Activated naive CD4-positive, alpha-beta T cell (primary cell): ENCODE measurements around the gene LYSET.
"Not testable (repeated sequence)": the region's sequence is repeated elsewhere in the genome, so short reads cannot be mapped to it uniquely, and the experiment has no call there.

Source experiments
- DNase-seq, 4 experiments: peaks; one replicate each; lab custom pipeline; 2025; lab: John Stamatoyannopoulos, UW

Gene LYSET

GRCh38 chr14:93184391-93185348, at the start of gene LYSET, which contains the start of gene MOAP1:
Gene LYSET, plus strand, starts transcription at chr14:93185317. Its CDS starts 89 bp downstream, at chr14:93185406.
Gene MOAP1, minus strand, starts transcription at chr14:93184897. Its CDS starts 655 bp downstream, at chr14:93184242.
- peak; percentile 73 to 90 (median 80) for DNase-seq

- no peak for DNase-seq
Observed at GRCh38 chr14:93135399-93135798, 49.7 kb upstream of the LYSET start.

GRCh38 chr14:93136009-93136408, 49.1 kb upstream of the LYSET start:
- DNase-seq = no peak

- not testable (repeated sequence) for DNase-seq
Observed at GRCh38 chr14:93136508-93136907, 48.6 kb upstream of the LYSET start.

- DNase-seq = no peak
Observed at GRCh38 chr14:93137864-93138263, 47.3 kb upstream of the LYSET start.

- DNase-seq = no peak
Observed at GRCh38 chr14:93142854-93143652, 42.1 kb upstream of the LYSET start.

- no peak for DNase-seq
Observed at GRCh38 chr14:93146119-93146518, 39.0 kb upstream of the LYSET start.

- no peak for DNase-seq
Observed at GRCh38 chr14:93148979-93149378, 36.1 kb upstream of the LYSET start.

- no peak for DNase-seq
Observed at GRCh38 chr14:93150227-93151208, 34.6 kb upstream of the LYSET start.

- no peak for DNase-seq
Observed at GRCh38 chr14:93153121-93153520, 32.0 kb upstream of the LYSET start.

- no peak for DNase-seq
Observed at GRCh38 chr14:93155667-93156066, 29.4 kb upstream of the LYSET start.

GRCh38 chr14:93156693-93157369, 28.3 kb upstream of the LYSET start:
- DNase-seq = no peak

GRCh38 chr14:93158349-93158748, 26.8 kb upstream of the LYSET start:
- DNase-seq = not testable (repeated sequence)

- DNase-seq = not testable (repeated sequence)
Observed at GRCh38 chr14:93159625-93160352, 25.3 kb upstream of the LYSET start.

- no peak for DNase-seq
Observed at GRCh38 chr14:93160353-93160801, 24.7 kb upstream of the LYSET start.

- no peak for DNase-seq
Observed at GRCh38 chr14:93161411-93161940, 23.6 kb upstream of the LYSET start.

GRCh38 chr14:93163564-93163963, 21.6 kb upstream of the LYSET start:
- DNase-seq = no peak

- not testable (repeated sequence) for DNase-seq
Observed at GRCh38 chr14:93165271-93166265, 19.5 kb upstream of the LYSET start.
